ENCODE data around the gene ATAD3B.

The ATAD3B gene

GRCh38 chr1:1536019-1536937 lies 64.7 kb downstream of the ATAD3B start:
- DNase-seq: no peak

- no peak for DNase-seq
Observed at GRCh38 chr1:1536938-1537546, 65.5 kb downstream of the ATAD3B start.

- no peak for DNase-seq
Observed at GRCh38 chr1:1537626-1538250, 66.2 kb downstream of the ATAD3B start.

- DNase-seq: no peak
Observed at GRCh38 chr1:1538334-1538733, 66.8 kb downstream of the ATAD3B start.

DNA sequence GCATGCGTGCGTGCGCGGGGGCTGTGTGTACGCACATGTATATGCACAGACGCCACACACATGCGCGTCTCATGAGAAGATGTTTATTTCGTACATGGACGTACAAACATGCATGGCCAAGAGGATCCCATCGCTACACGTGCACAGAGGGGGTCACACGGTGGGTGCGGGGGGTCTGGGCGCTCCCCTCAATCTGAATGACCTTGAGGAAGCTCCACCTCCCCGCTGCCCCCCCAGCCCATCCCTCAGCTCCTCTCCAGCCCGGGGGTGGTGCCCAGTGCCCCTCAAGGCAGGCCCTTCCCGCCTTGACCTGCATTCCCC lies 67.4 kb downstream of the ATAD3B start:
- no peak for DNase-seq

- DNase-seq: peak; percentile 75
Observed at GRCh38 chr1:1539310-1540089, 67.9 kb downstream of the ATAD3B start.

- DNase-seq: peak; percentile 93
Observed at GRCh38 chr1:1540090-1540817, 68.7 kb downstream of the ATAD3B start, which contains the start of gene TMEM240. Gene TMEM240 (minus strand): TSS chr1:1540624. CDS start chr1:1540346, 278 bp downstream.

- no peak for DNase-seq
Observed at GRCh38 chr1:1540818-1541628, 69.5 kb downstream of the ATAD3B start.

GRCh38 chr1:1541956-1542765 lies 70.6 kb downstream of the ATAD3B start:
- DNase-seq: no peak

GRCh38 chr1:1542766-1543705 lies 71.5 kb downstream of the ATAD3B start:
- DNase-seq: no peak

DNA sequence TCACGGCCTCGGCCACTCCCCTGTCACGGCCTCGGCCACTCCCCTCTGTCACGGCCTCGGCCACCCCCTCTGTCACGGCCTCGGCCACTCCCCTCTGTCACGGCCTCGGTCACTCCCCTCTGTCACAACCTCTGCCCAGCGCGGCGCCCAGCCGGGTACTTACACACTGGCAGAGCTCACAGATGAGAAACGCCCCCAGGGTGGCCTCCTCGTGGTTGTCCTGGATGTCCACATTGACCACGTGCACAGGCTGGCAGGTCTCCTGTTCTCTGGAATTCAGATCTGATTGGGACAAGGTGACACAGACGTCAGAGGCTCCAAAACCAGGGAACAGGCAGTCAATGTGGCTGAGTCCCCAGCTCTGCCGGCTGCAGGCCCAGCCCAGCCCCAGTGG lies 72.1 kb downstream of the ATAD3B start:
- DNase-seq: no peak

GRCh38 chr1:1544544-1544943 lies 73.0 kb downstream of the ATAD3B start:
- DNase-seq: no peak
